GM18507 (cell line): ENCODE data around the gene NEURL1.
"Not testable (repeated sequence)": the region's sequence is repeated elsewhere in the genome, so short reads cannot be mapped to it uniquely, and the experiment has no call there.

ENCODE experiments used
- DNase-seq: peaks from one replicate; pipeline ENCODE4 v3.0.0; 2011; ENCODE audit warnings: low read depth; ENCODE audit not compliant: insufficient read length; ENCODE audit errors: extremely low spot score
- FAIRE-seq: peaks from 2 replicates; lab custom pipeline; 2011; peaks lifted over from hg19 to GRCh38; lab: Jason Lieb, UNC

The NEURL1 gene

GRCh38 chr10:103490986-103491314, 2.6 kb upstream of the NEURL1 start:
- no peak for FAIRE-seq

GRCh38 chr10:103491729-103492364, 1.7 kb upstream of the NEURL1 start:
- DNase-seq = no peak
- no peak for FAIRE-seq

More at GRCh38 chr10:103490986-103491314, 2.6 kb upstream of the NEURL1 start:
- no peak for DNase-seq

GRCh38 chr10:103492655-103493261, 747 bp upstream of the NEURL1 start:
- no peak for DNase-seq
- no peak for FAIRE-seq

GRCh38 chr10:103493916-103494877, 692 bp downstream of the NEURL1 start:
- FAIRE-seq = no peak
- DNase-seq = no peak

GRCh38 chr10:103495321-103495720, 1.8 kb downstream of the NEURL1 start:
- no peak for DNase-seq
- no peak for FAIRE-seq

- no peak for FAIRE-seq
- DNase-seq = no peak
Observed at GRCh38 chr10:103497161-103497915, 3.8 kb downstream of the NEURL1 start.

GRCh38 chr10:103498936-103499638, 5.6 kb downstream of the NEURL1 start:
- no peak for FAIRE-seq

GRCh38 chr10:103499881-103500280, 6.4 kb downstream of the NEURL1 start:
- DNase-seq (no peak), FAIRE-seq (no peak)

More at GRCh38 chr10:103498936-103499638, 5.6 kb downstream of the NEURL1 start:
- no peak for DNase-seq

- FAIRE-seq (no peak), DNase-seq (no peak)
Observed at GRCh38 chr10:103500481-103500880, 7.0 kb downstream of the NEURL1 start.

GRCh38 chr10:103501186-103501585, 7.7 kb downstream of the NEURL1 start:
- DNase-seq = no peak
- FAIRE-seq = no peak

GRCh38 chr10:103502849-103503660, 9.6 kb downstream of the NEURL1 start:
- FAIRE-seq = no peak
- no peak for DNase-seq

GRCh38 chr10:103503777-103504176, 10.3 kb downstream of the NEURL1 start:
- not testable (repeated sequence) for DNase-seq, FAIRE-seq

GRCh38 chr10:103504181-103504783, 10.8 kb downstream of the NEURL1 start:
- DNase-seq (no peak), FAIRE-seq (peak; percentile 76)

GRCh38 chr10:103506061-103506460, 12.6 kb downstream of the NEURL1 start:
- no peak for FAIRE-seq
- no peak for DNase-seq

- no peak for DNase-seq
- FAIRE-seq = peak; percentile 41
Observed at GRCh38 chr10:103507235-103508191, 14.0 kb downstream of the NEURL1 start.

GRCh38 chr10:103510046-103510685, 16.7 kb downstream of the NEURL1 start:
- FAIRE-seq (no peak), DNase-seq (no peak)
